Measurements from ENCODE around the gene SLC44A1.

SLC44A1 gene

DNA sequence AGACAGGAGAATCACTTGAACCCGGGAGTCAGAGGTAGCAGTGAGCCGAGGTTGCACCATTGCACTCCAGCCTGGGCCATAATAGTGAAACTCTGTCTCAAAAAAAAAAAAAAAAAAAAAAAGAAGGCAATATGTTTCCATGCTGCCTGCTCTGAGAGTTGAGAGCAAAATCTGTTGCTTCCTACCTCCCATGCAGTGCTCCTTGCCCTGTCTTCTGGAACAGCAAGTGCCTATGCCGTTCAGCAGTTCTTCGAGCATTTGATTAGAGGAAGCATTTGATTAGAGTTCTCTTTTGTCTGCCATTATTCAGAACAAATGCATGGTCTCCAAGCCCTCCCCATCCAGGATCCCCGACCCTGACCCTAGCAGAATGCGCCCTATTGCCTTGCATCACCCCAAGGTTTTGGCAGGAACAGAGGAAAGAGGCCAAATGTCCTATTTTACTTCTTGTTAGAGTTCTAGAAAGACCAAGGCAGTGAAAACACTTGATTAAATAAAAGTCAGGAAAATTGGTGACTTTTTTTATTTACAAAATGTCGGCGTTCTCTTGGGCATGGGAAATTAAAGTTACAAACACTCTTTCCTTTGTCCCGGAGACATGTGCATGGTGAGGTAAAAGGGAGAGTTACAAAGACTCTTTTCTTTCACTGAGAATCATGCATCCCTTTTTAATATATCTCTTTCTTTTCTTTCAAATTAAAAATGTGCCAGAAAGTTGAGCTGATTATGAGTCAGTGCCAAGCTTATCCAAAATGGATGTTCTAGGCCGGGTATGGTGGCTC lies 175.6 kb downstream of the SLC44A1 start:
- DNase-seq (ENCODE audit: low spot score), result no peak
- TF ChIP-seq, protein P1, sequence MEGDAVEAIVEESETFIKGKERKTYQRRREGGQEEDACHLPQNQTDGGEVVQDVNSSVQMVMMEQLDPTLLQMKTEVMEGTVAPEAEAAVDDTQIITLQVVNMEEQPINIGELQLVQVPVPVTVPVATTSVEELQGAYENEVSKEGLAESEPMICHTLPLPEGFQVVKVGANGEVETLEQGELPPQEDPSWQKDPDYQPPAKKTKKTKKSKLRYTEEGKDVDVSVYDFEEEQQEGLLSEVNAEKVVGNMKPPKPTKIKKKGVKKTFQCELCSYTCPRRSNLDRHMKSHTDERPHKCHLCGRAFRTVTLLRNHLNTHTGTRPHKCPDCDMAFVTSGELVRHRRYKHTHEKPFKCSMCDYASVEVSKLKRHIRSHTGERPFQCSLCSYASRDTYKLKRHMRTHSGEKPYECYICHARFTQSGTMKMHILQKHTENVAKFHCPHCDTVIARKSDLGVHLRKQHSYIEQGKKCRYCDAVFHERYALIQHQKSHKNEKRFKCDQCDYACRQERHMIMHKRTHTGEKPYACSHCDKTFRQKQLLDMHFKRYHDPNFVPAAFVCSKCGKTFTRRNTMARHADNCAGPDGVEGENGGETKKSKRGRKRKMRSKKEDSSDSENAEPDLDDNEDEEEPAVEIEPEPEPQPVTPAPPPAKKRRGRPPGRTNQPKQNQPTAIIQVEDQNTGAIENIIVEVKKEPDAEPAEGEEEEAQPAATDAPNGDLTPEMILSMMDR (IDR thresholded peaks at IDR 0.05; ENCODE audit: extremely low read depth, missing control alignments), result no peak

DNA sequence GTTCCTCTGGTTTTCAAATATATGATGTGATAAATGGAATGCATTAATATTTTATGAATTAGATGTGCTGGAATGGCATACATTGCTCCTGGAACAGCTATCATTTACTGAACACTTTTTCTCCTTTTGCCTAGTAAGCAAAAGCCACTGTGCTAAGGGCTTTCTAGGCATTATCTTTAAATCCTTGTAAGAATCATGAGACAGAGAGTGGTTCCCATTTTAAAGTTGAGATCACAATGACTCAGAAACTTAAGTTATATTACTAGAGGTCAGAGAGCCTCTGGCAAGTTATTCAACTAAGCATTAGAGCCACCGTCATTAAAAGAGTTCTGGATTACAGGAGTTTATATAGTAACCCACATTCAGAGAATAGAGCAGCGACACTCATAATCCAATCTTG lies 176.7 kb downstream of the SLC44A1 start:
- DNase-seq (ENCODE audit: low spot score), result no peak
- TF ChIP-seq, protein P1 (IDR thresholded peaks at IDR 0.05; ENCODE audit: extremely low read depth, missing control alignments), result no peak

DNA sequence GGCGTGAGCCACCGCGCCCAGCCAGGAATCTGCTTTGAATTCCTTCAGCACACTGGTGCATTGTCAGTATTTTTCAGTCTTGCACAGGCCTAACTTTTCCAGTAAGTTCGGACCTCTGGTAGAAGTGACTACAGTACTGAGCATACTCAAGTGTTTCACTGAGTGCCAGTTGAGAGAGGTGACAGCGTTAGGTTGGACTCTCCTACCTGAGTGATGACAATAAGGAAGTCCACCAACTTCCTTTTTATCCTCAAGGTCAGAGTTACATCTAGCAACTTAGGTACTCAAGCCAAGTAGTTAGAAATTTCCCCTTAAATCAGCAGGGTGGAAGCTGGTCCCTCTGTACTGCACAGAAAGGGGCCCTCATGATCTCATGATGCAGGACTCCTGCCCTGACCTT lies 177.4 kb downstream of the SLC44A1 start:
- no peak for DNase-seq (ENCODE audit: low spot score)
- TF ChIP-seq, protein P1 (IDR thresholded peaks at IDR 0.05; ENCODE audit: extremely low read depth, missing control alignments), result no peak

- DNase-seq (ENCODE audit: low spot score), result no peak
- TF ChIP-seq, protein P1 (IDR thresholded peaks at IDR 0.05; ENCODE audit: extremely low read depth, missing control alignments), result peak; percentile 3
Measured at GRCh38 chr9:105425816-105426433, 181.5 kb downstream of the SLC44A1 start.

GRCh38 chr9:105426657-105427056 lies 182.2 kb downstream of the SLC44A1 start:
- TF ChIP-seq, protein P1 (IDR thresholded peaks at IDR 0.05; ENCODE audit: extremely low read depth, missing control alignments), result no peak
- DNase-seq (ENCODE audit: low spot score), result no peak

GRCh38 chr9:105431424-105432246 lies 187.2 kb downstream of the SLC44A1 start:
- no peak for DNase-seq (ENCODE audit: low spot score)
- TF ChIP-seq, protein P1 (IDR thresholded peaks at IDR 0.05; ENCODE audit: extremely low read depth, missing control alignments), result no peak
